CD14-positive monocyte (primary cell): ENCODE results near the gene FHIT. TPM values are rescaled to one million over a fixed set of nuclear protein-coding genes. Genes with fewer than 3 reads are reported as not detected.
A peak's percentile ranks its signal among the peaks of the same experiment; 100 is the strongest.

Source experiments
- DNase-seq, 3 donors: peaks; one replicate each; pipeline ENCODE4 v3.0.0-alpha.2; 2011 to 2022
- H2AFZ ChIP-seq: 2 replicates; pipeline ENCODE4 v1.6.0; 2012; ENCODE audit warnings: mild to moderate bottlenecking, low read depth, low read length, inconsistent platforms; ENCODE audit not compliant: insufficient read depth, poor library complexity, severe bottlenecking
- H3K27ac ChIP-seq, 2 donors: 1 replicate in 1 of 2; 2 replicates in 1 of 2; pipeline ENCODE4 v1.5.1; 2012 to 2013; ENCODE audit warnings: low read length in 2 of 2, control low read depth in 1 of 2, inconsistent platforms in 1 of 2, low read depth in 1 of 2, mild to moderate bottlenecking in 1 of 2
- H3K27me3 ChIP-seq, 2 donors: one replicate each; pipeline versions ENCODE4 v1.6.0 to v1.6.1; 2011 to 2013; ENCODE audit warnings: low read length in 2 of 2; ENCODE audit not compliant: control insufficient read depth in 2 of 2, insufficient read depth in 2 of 2
- H3K36me3 ChIP-seq, 2 donors: replicated peaks in 1 of 2; 1 replicate in 1 of 2; 2 replicates in 1 of 2; pipeline versions ENCODE4 v1.5.1 to v1.6.1; 2012 to 2013; ENCODE audit warnings: low read length in 2 of 2, control low read depth in 1 of 2, inconsistent platforms in 1 of 2, mild to moderate bottlenecking in 1 of 2; ENCODE audit not compliant: insufficient read depth in 2 of 2, control insufficient read depth in 1 of 2
- H3K4me1 ChIP-seq, 2 donors: 1 replicate in 1 of 2; 2 replicates in 1 of 2; pipeline versions ENCODE4 v1.5.1 to v1.6.1; 2012 to 2013; ENCODE audit warnings: low read length in 2 of 2, control low read depth in 1 of 2, inconsistent platforms in 1 of 2, mild to moderate bottlenecking in 1 of 2, moderate library complexity in 1 of 2; ENCODE audit not compliant: insufficient read depth in 2 of 2, control insufficient read depth in 1 of 2
- H3K4me2 ChIP-seq: replicated peaks from 2 replicates; pipeline ENCODE3; 2012; ENCODE audit warnings: low read length, moderate library complexity, mild to moderate bottlenecking; ENCODE audit not compliant: poor library complexity, severe bottlenecking; ENCODE audit errors: extremely low read depth
- H3K4me3 ChIP-seq, 3 experiments: fragments of 200-600 bp in 1 of 3; sonication (generic) in 1 of 3; replicated peaks in 1 of 3; 1 replicate in 2 of 3; 2 replicates in 1 of 3; pipeline ENCODE4 v1.5.1; 2011 to 2013; ENCODE audit warnings: low read length in 3 of 3, mild to moderate bottlenecking in 3 of 3, control low read depth in 2 of 3, low read depth in 2 of 3, inconsistent platforms in 1 of 3, moderate library complexity in 1 of 3
- H3K79me2 ChIP-seq: 2 replicates; pipeline ENCODE4 v1.6.0; 2012; ENCODE audit warnings: mild to moderate bottlenecking, control low read depth, inconsistent platforms, low read length, moderate library complexity; ENCODE audit not compliant: insufficient read depth
- H3K9ac ChIP-seq: 2 replicates; pipeline ENCODE4 v1.6.0; 2017; ENCODE audit warnings: low read length, mild to moderate bottlenecking; ENCODE audit not compliant: insufficient read depth, poor library complexity, severe bottlenecking
- H3K9me3 ChIP-seq, 2 donors: replicated peaks in 1 of 2; 1 replicate in 1 of 2; 2 replicates in 1 of 2; pipeline versions ENCODE4 v1.5.1 to v1.6.1; 2012 to 2013; ENCODE audit warnings: low read length in 2 of 2, control low read depth in 1 of 2; ENCODE audit not compliant: control insufficient read depth in 1 of 2, insufficient read depth in 1 of 2
- H4K20me1 ChIP-seq: 2 replicates; pipeline ENCODE4 v1.6.0; 2012; ENCODE audit warnings: mild to moderate bottlenecking, low read length, control low read depth, moderate library complexity; ENCODE audit not compliant: insufficient read depth
- H3K27ac Mint-ChIP-seq, 7 donors: one replicate each; pipeline ENCODE4 v1.8.0; 2020; ENCODE audit warnings: mild to moderate bottlenecking in 7 of 7, mixed read lengths in 7 of 7, moderate library complexity in 6 of 7, inconsistent platforms in 2 of 7
- H3K27me3 Mint-ChIP-seq, 3 donors: one replicate each; pipeline ENCODE4 v1.8.0; 2021 to 2022; ENCODE audit warnings: low read depth in 3 of 3, mild to moderate bottlenecking in 3 of 3, mixed read lengths in 3 of 3, moderate library complexity in 3 of 3, inconsistent platforms in 1 of 3
- H3K36me3 Mint-ChIP-seq, 2 donors: one replicate each; pipeline ENCODE4 v1.8.0; 2020; ENCODE audit warnings: mixed read lengths in 2 of 2, inconsistent platforms in 1 of 2, mild to moderate bottlenecking in 1 of 2
- H3K4me1 Mint-ChIP-seq: one replicate; pipeline ENCODE4 v1.8.0; 2020; ENCODE audit warnings: mild to moderate bottlenecking, mixed read lengths
- H3K4me3 Mint-ChIP-seq, 2 donors: one replicate each; pipeline ENCODE4 v1.8.0; 2020; ENCODE audit warnings: mild to moderate bottlenecking in 2 of 2, mixed read lengths in 2 of 2, moderate library complexity in 1 of 2
- H3K9me3 Mint-ChIP-seq, 7 donors: one replicate each; pipeline ENCODE4 v1.8.0; 2020 to 2022; ENCODE audit warnings: mixed read lengths in 7 of 7, mild to moderate bottlenecking in 6 of 7, moderate library complexity in 6 of 7, inconsistent platforms in 2 of 7
- CTCF ChIP-seq: fragments of 200-600 bp; IDR thresholded peaks from one replicate; pipeline ENCODE4 v1.8.0; 2022; ENCODE audit warnings: antibody characterized with exemption, mild to moderate bottlenecking
- WGBS: methylation state at CpG from one replicate; pipeline ENCODE4 v1.1.5; 2013; ENCODE audit warnings: missing lambda C conversion rate; ENCODE audit not compliant: insufficient coverage; 5-methylcytosine and 5-hydroxymethylcytosine counted together
- intact Hi-C, 2 donors: fragments of 100-400 bp; cut with micrococcal nuclease; formaldehyde crosslinking; loops; one replicate each; pipeline versions ENCODE4 v1.15.0 to v1.15.1; 2023
- polyA plus RNA-seq, 3 donors: library from polyadenylated mRNA; depleted of rRNA in 1 of 3; unstranded in 2 of 3; stranded (reverse) in 1 of 3; fragments of 300-500 nt in 2 of 3; fragments of >200 nt in 1 of 3; fragmentation: Illumina TruSeq in 2 of 3; gene quantifications; 1 replicate in 2 of 3; 2 replicates in 1 of 3; pipeline ENCODE4 v1.2.3, GENCODE V29; 2012 to 2021

Gene FHIT
- polyA plus RNA-seq, 3 donors, result 1.7 to 3.4 (median 3.2) TPM

- H3K4me3 ChIP-seq, result no peak overlapping the region
- no peaks in the 10 kb centered on the region for H3K4me1 Mint-ChIP-seq
- intact Hi-C loops, result no loop called here
- no peak for TF ChIP-seq CTCF
- H3K36me3 Mint-ChIP-seq, result no peaks in the 10 kb centered on the region
- no peak overlapping the region for H2AFZ ChIP-seq
- no peak overlapping the region for H3K4me2 ChIP-seq
- H3K4me1 ChIP-seq, result no peaks in the 10 kb centered on the region
- no peaks in the 10 kb centered on the region for H3K27me3 ChIP-seq
- DNase-seq, result no peak
- peaks cover 0 to 3% of the 10 kb centered on the region in 2 donors for H3K9me3 ChIP-seq
- H3K9ac ChIP-seq, result no peak overlapping the region
- H4K20me1 ChIP-seq, result no peaks in the 10 kb centered on the region
- no peak overlapping the region for H3K27ac ChIP-seq
- no peaks in the 10 kb centered on the region for H3K36me3 ChIP-seq
- H3K27ac Mint-ChIP-seq, result no peak overlapping the region
- H3K9me3 Mint-ChIP-seq, result peaks cover 2 to 9% (median 7%) of the 10 kb centered on the region in 7 donors
- 100% methylated on average over 1 of the region's 3 CpGs for WGBS
- H3K4me3 Mint-ChIP-seq, result no peak overlapping the region
- no peaks in the 10 kb centered on the region for H3K79me2 ChIP-seq
- H3K27me3 Mint-ChIP-seq, result no peaks in the 10 kb centered on the region
These were observed 1197.6 kb downstream of the FHIT start for GRCh38 chr3:60053526-60054265.

- H2AFZ ChIP-seq, result no peak overlapping the region
- Mint-ChIP-seq H3K27ac (peak overlapping the region in 1 of 7 donors; percentile 10), H3K27me3 (no peaks in the 10 kb centered on the region), H3K36me3 (no peaks in the 10 kb centered on the region), H3K4me1 (no peaks in the 10 kb centered on the region), H3K4me3 (no peak overlapping the region), H3K9me3 (peaks cover 5 to 22% (median 10%) of the 10 kb centered on the region in 7 donors)
- H3K4me3 ChIP-seq, result no peak overlapping the region
- H3K9ac ChIP-seq, result no peak overlapping the region
- no peaks in the 10 kb centered on the region for H3K4me1 ChIP-seq
- no peaks in the 10 kb centered on the region for H4K20me1 ChIP-seq
- no peaks in the 10 kb centered on the region for H3K9me3 ChIP-seq
- no peak overlapping the region for H3K4me2 ChIP-seq
- H3K27ac ChIP-seq, result no peak overlapping the region
- H3K36me3 ChIP-seq, result no peaks in the 10 kb centered on the region
- DNase-seq, result no peak
- H3K27me3 ChIP-seq, result no peaks in the 10 kb centered on the region
- 100% methylated on average over 7 of the region's 12 CpGs for WGBS
- intact Hi-C loops, result no loop called here
- TF ChIP-seq CTCF, result no peak
- H3K79me2 ChIP-seq, result no peaks in the 10 kb centered on the region
These were observed 1202.8 kb downstream of the FHIT start for GRCh38 chr3:60048447-60048848.
